MM.1S (cell line): ENCODE data around the gene PRKCA.

Experiments
- DNase-seq: peaks from one replicate; pipeline ENCODE4 v3.0.0-alpha.2; 2015
- H2AFZ ChIP-seq: fragments of 300-600 bp; sonication (generic); 2 replicates; pipeline ENCODE4 v1.6.0; 2016; ENCODE audit warnings: antibody characterized with exemption, low read length
- H3F3A ChIP-seq: fragments of 300-600 bp; sonication (generic); 2 replicates; pipeline ENCODE4 v1.6.1; 2016; ENCODE audit warnings: mild to moderate bottlenecking, antibody characterized with exemption, low read length, moderate library complexity, mixed read lengths; ENCODE audit not compliant: insufficient read depth
- H3K27ac ChIP-seq: fragments of 300-600 bp; sonication (generic); 2 replicates; pipeline ENCODE4 v1.5.1; 2016; ENCODE audit warnings: mild to moderate bottlenecking, low read length
- H3K27me3 ChIP-seq: fragments of 300-600 bp; sonication (generic); replicated peaks from 2 replicates; pipeline ENCODE4 v1.6.0; 2016; ENCODE audit warnings: low read length; ENCODE audit not compliant: insufficient read depth
- H3K36me3 ChIP-seq: fragments of 300-600 bp; sonication (generic); replicated peaks from 2 replicates; pipeline ENCODE4 v1.6.1; 2016; ENCODE audit warnings: mild to moderate bottlenecking, low read length, mixed read lengths; ENCODE audit not compliant: insufficient read depth
- H3K4me1 ChIP-seq: fragments of 300-600 bp; sonication (generic); 2 replicates; pipeline ENCODE4 v1.6.1; 2016; ENCODE audit warnings: low read length, mixed read lengths
- H3K4me2 ChIP-seq: fragments of 300-600 bp; sonication (generic); 2 replicates; pipeline ENCODE4 v1.6.0; 2016; ENCODE audit warnings: low read depth, low read length
- H3K4me3 ChIP-seq: fragments of 300-600 bp; sonication (generic); 2 replicates; pipeline ENCODE4 v1.5.1; 2016; ENCODE audit warnings: low read length, mixed read lengths
- H3K79me2 ChIP-seq: fragments of 300-600 bp; sonication (generic); 2 replicates; pipeline ENCODE4 v1.6.1; 2016; ENCODE audit warnings: mixed run types, low read length, mixed read lengths
- H3K9ac ChIP-seq: fragments of 300-600 bp; sonication (generic); 2 replicates; pipeline ENCODE4 v1.6.1; 2016; ENCODE audit warnings: low read length, mixed read lengths
- H3K9me2 ChIP-seq: fragments of 300-600 bp; sonication (generic); replicated peaks from 2 replicates; pipeline ENCODE4 v1.6.1; 2016; ENCODE audit warnings: mild to moderate bottlenecking, low read length, mixed read lengths; ENCODE audit not compliant: insufficient read depth
- H3K9me3 ChIP-seq: fragments of 300-600 bp; sonication (generic); replicated peaks from 2 replicates; pipeline ENCODE4 v1.6.1; 2016; ENCODE audit warnings: mild to moderate bottlenecking, low read length, mixed read lengths; ENCODE audit not compliant: insufficient read depth
- H4K20me1 ChIP-seq: fragments of 300-600 bp; sonication (generic); 2 replicates; pipeline ENCODE4 v1.6.1; 2016; ENCODE audit warnings: mild to moderate bottlenecking, low read length, moderate library complexity, mixed read lengths; ENCODE audit not compliant: insufficient read depth
- CTCF ChIP-seq: fragments of 300-600 bp; sonication (generic); IDR thresholded peaks from 2 replicates; pipeline ENCODE4 v1.5.1; 2016; ENCODE audit warnings: antibody characterized with exemption, low read length, mixed read lengths
- EZH2 ChIP-seq: fragments of 300-600 bp; sonication (generic); optimal IDR thresholded peaks from 2 replicates; pipeline ENCODE3; 2017; ENCODE audit warnings: low read depth, mild to moderate bottlenecking, antibody characterized with exemption, low read length, mixed read lengths
- EZH2phosphoT487 ChIP-seq: fragments of 300-600 bp; sonication (generic); IDR thresholded peaks from 2 replicates; pipeline ENCODE4 v1.6.1; 2018; ENCODE audit warnings: antibody characterized with exemption, low read length

Gene PRKCA

GRCh38 chr17:66752411-66752810 lies 450.0 kb downstream of the PRKCA start:
- Histone ChIP-seq H3K27me3 (no peaks in the 10 kb centered on the region), H3F3A (no peaks in the 10 kb centered on the region), H3K4me1 (no peaks in the 10 kb centered on the region), H3K79me2 (no peaks in the 10 kb centered on the region), H3K4me2 (no peak overlapping the region), H3K9me3 (no peaks in the 10 kb centered on the region), H4K20me1 (no peaks in the 10 kb centered on the region), H3K27ac (no peak overlapping the region), H3K36me3 (no peaks in the 10 kb centered on the region), H2AFZ (no peak overlapping the region), H3K9ac (no peak overlapping the region), H3K4me3 (no peak overlapping the region), H3K9me2 (no peaks in the 10 kb centered on the region)
- DNase-seq, result no peak
- TF ChIP-seq CTCF, result no peak
- no peak for TF ChIP-seq EZH2
- TF ChIP-seq EZH2phosphoT487, result no peak

GRCh38 chr17:66753126-66753920 lies 450.9 kb downstream of the PRKCA start:
- Histone ChIP-seq H3K79me2 (no peaks in the 10 kb centered on the region), H3K27me3 (no peaks in the 10 kb centered on the region), H3K27ac (no peak overlapping the region), H3K9me3 (no peaks in the 10 kb centered on the region), H3K4me2 (no peak overlapping the region), H3F3A (no peaks in the 10 kb centered on the region), H3K4me1 (no peaks in the 10 kb centered on the region), H4K20me1 (no peaks in the 10 kb centered on the region), H3K9me2 (no peaks in the 10 kb centered on the region), H3K4me3 (no peak overlapping the region), H3K36me3 (no peaks in the 10 kb centered on the region), H2AFZ (no peak overlapping the region), H3K9ac (no peak overlapping the region)
- TF ChIP-seq EZH2 (no peak), EZH2phosphoT487 (no peak), CTCF (no peak)
- DNase-seq, result no peak

GRCh38 chr17:66755101-66755943 lies 452.9 kb downstream of the PRKCA start:
- H3K79me2 ChIP-seq, result no peaks in the 10 kb centered on the region
- H3K9me2 ChIP-seq, result no peaks in the 10 kb centered on the region
- no peaks in the 10 kb centered on the region for H3K4me1 ChIP-seq
- no peak overlapping the region for H2AFZ ChIP-seq
- TF ChIP-seq EZH2phosphoT487 (no peak), CTCF (no peak), EZH2 (no peak)
- no peaks in the 10 kb centered on the region for H3K36me3 ChIP-seq
- H3F3A ChIP-seq, result no peaks in the 10 kb centered on the region
- no peaks in the 10 kb centered on the region for H3K9me3 ChIP-seq
- H4K20me1 ChIP-seq, result no peaks in the 10 kb centered on the region
- no peaks in the 10 kb centered on the region for H3K27me3 ChIP-seq
- H3K4me3 ChIP-seq, result no peak overlapping the region
- no peak overlapping the region for H3K27ac ChIP-seq
- no peak overlapping the region for H3K4me2 ChIP-seq
- no peak overlapping the region for H3K9ac ChIP-seq
- no peak for DNase-seq
